Tibial artery (tissue), 4 donors: ENCODE data around the gene WDPCP.

Experiments
- DNase-seq, 2 donors: peaks; one replicate each; pipeline ENCODE4 v3.0.0-alpha.2; 2019
- H3K27ac ChIP-seq, 2 donors: fragments of 200-600 bp; sonication (generic) in 1 of 2; 1 replicate in 1 of 2; 2 replicates in 1 of 2; pipeline ENCODE4 v1.5.1; 2018 to 2019; ENCODE audit warnings: mild to moderate bottlenecking in 1 of 2
- H3K27me3 ChIP-seq, 2 donors: fragments of 200-600 bp; sonication (generic) in 1 of 2; one replicate each; pipeline versions ENCODE4 v1.5.1 to v1.6.0; 2016 to 2019
- H3K36me3 ChIP-seq, 3 donors: fragments of 200-600 bp; sonication (generic) in 2 of 3; one replicate each; pipeline ENCODE4 v1.5.1; 2016 to 2019; ENCODE audit warnings: mild to moderate bottlenecking in 2 of 3
- H3K4me1 ChIP-seq, 4 donors: fragments of 200-600 bp; sonication (generic) in 2 of 4; 1 replicate in 3 of 4; 2 replicates in 1 of 4; pipeline ENCODE4 v1.5.1; 2016 to 2019
- H3K4me3 ChIP-seq, 2 donors: fragments of 200-600 bp; sonication (generic) in 1 of 2; 1 replicate in 1 of 2; 2 replicates in 1 of 2; pipeline ENCODE4 v1.5.1; 2018 to 2019; ENCODE audit warnings: mild to moderate bottlenecking in 2 of 2
- H3K9me3 ChIP-seq, 3 donors: fragments of 200-600 bp; sonication (generic) in 1 of 3; one replicate each; pipeline ENCODE4 v1.5.1; 2016 to 2019
- CTCF ChIP-seq, 2 experiments: fragments of 200-600 bp in 1 of 2; fragments of 450-650 bp in 1 of 2; IDR thresholded peaks; one replicate each; pipeline ENCODE4 v1.5.1; 2017 to 2019; ENCODE audit warnings: antibody characterized with exemption in 2 of 2, mild to moderate bottlenecking in 1 of 2, moderate library complexity in 1 of 2
- intact Hi-C: fragments of 100-400 bp; cut with DNase I; formaldehyde crosslinking; loops from one replicate; pipeline ENCODE4 v1.15.0; 2023; ENCODE audit warnings: low total_unique reads

WDPCP gene

DNA sequence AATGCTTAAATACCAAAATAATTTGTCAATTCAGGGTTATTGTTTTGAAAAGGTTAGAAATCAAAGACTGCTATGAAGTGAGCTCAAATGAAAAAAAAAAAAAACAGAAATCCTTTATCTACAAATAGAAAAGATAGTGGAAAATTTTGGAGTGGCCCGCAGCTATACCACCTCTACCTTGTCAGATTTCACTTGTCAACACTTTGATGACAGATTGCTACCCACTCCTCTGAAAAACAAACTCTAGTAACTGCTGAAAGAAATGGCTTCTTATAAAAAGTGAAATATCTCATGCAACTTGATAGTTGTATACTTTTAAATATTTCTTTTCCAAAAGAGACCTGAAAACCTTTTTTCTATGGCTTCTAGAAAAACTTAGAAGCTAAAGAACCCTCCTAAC lies 84.5 kb downstream of the WDPCP start:
- Histone ChIP-seq H3K4me3 (no peak overlapping the region), H3K4me1 (no peaks in the 10 kb centered on the region), H3K36me3 (no peaks in the 10 kb centered on the region), H3K9me3 (peaks cover 0 to 4% (median 0%) of the 10 kb centered on the region in 3 donors), H3K27ac (no peak overlapping the region), H3K27me3 (no peaks in the 10 kb centered on the region)
- DNase-seq: no peak
- TF ChIP-seq CTCF (IDR thresholded peaks at IDR 0.05): no peak
- intact Hi-C loops: no loop called here

- Histone ChIP-seq H3K9me3 (no peaks in the 10 kb centered on the region), H3K4me1 (no peaks in the 10 kb centered on the region), H3K27me3 (no peaks in the 10 kb centered on the region), H3K4me3 (no peak overlapping the region), H3K36me3 (no peaks in the 10 kb centered on the region), H3K27ac (no peak overlapping the region)
- intact Hi-C loops: no loop called here
- no peak for TF ChIP-seq CTCF (IDR thresholded peaks at IDR 0.05)
- no peak for DNase-seq
Observed at GRCh38 chr2:63500398-63500797, 87.9 kb downstream of the WDPCP start.

DNA sequence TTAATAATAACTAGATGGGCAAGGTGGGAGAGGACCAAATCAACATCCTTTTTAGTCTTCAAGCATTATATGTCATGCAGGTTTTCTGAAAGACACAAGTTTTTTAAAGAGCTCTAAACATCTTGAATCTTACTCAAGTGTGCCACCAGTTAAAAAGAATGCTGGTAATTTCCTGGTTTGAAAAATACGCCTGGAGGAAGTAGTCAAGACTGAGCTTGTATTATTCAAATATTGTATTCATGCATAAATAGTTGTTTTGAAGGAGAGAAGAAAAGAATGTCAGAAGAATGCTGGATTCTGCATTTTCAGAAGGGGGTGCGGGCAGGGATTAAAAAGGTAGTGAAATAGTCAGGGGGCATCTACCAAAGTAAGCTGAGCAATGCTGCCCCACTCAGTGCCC lies 90.7 kb downstream of the WDPCP start:
- TF ChIP-seq CTCF (IDR thresholded peaks at IDR 0.05): no peak
- Histone ChIP-seq H3K27ac (no peak overlapping the region), H3K4me3 (no peak overlapping the region), H3K36me3 (no peaks in the 10 kb centered on the region), H3K9me3 (no peaks in the 10 kb centered on the region), H3K4me1 (no peaks in the 10 kb centered on the region), H3K27me3 (no peaks in the 10 kb centered on the region)
- no peak for DNase-seq
- intact Hi-C loops: no loop called here

- H3K36me3 ChIP-seq: peaks cover 0 to 6% (median 0%) of the 10 kb centered on the region in 3 donors
- H3K4me3 ChIP-seq: no peak overlapping the region
- no peaks in the 10 kb centered on the region for H3K9me3 ChIP-seq
- H3K27ac ChIP-seq: no peak overlapping the region
- TF ChIP-seq CTCF (IDR thresholded peaks at IDR 0.05): no peak
- intact Hi-C loops: no loop called here
- DNase-seq: no peak
- no peaks in the 10 kb centered on the region for H3K4me1 ChIP-seq
- no peaks in the 10 kb centered on the region for H3K27me3 ChIP-seq
Observed at GRCh38 chr2:63494968-63495367, 93.3 kb downstream of the WDPCP start.

DNA sequence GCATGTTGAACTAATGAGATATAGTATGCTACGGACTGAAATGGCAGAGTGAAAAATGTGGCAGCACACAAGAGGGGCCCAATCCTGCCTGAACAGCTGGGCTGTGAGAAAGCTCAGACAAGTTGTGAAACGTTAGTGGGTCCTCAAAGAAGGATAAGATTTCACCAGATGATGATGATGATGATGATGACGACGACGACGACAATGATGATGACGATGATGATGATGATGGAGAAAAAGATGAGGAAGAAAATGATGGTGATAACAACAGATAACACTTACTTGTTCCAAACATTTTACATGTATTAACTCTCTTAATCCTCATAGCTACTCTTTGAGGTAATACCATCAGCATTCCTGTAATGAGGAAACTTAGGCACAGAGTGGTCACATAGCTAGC lies 94.2 kb downstream of the WDPCP start:
- no peaks in the 10 kb centered on the region for H3K9me3 ChIP-seq
- peaks cover 0 to 6% (median 0%) of the 10 kb centered on the region in 3 donors for H3K36me3 ChIP-seq
- no peak overlapping the region for H3K4me3 ChIP-seq
- DNase-seq: no peak
- no peak for TF ChIP-seq CTCF (IDR thresholded peaks at IDR 0.05)
- intact Hi-C loops: no loop called here
- H3K4me1 ChIP-seq: no peaks in the 10 kb centered on the region
- H3K27ac ChIP-seq: no peak overlapping the region
- no peaks in the 10 kb centered on the region for H3K27me3 ChIP-seq

DNA sequence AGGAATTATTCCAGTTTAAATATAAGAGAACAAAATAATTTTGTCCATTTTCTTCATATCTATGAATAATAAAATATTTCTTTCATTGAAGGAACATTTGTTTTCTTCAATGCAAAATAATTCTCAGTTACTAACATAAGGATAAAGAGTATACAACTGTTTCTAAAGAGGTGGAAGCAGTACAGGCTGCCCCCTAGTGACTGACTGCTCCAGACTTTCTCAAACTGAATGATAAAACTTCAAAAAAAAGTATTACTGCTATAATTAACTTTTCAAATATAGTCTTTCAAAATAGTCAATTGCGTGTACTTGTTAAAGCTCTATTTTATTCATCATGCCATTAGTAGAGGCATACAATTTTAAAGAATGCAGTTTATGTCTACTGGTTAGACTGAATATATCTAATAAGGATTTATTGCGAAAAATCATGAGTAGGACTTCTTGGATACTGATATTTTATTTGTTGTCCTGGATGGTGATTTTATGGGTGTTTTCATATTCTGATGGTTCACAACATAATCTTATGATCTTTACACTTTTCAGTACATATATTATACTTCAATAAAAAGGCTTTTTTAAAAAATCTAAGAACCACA lies 100.1 kb downstream of the WDPCP start:
- no peak overlapping the region for H3K27ac ChIP-seq
- H3K9me3 ChIP-seq: no peaks in the 10 kb centered on the region
- no peak overlapping the region for H3K4me3 ChIP-seq
- DNase-seq: no peak
- intact Hi-C loops: no loop called here
- H3K4me1 ChIP-seq: no peaks in the 10 kb centered on the region
- no peaks in the 10 kb centered on the region for H3K27me3 ChIP-seq
- TF ChIP-seq CTCF (IDR thresholded peaks at IDR 0.05): peak in 1 of 2 experiments; percentile 26
- peaks cover 0 to 8% (median 6%) of the 10 kb centered on the region in 3 donors for H3K36me3 ChIP-seq
